GM18507 (cell line): ENCODE results near the gene RRAS.

ENCODE experiments used
- DNase-seq: peaks from one replicate; pipeline ENCODE4 v3.0.0; 2011; ENCODE audit warnings: low read depth; ENCODE audit not compliant: insufficient read length; ENCODE audit errors: extremely low spot score
- FAIRE-seq: peaks from 2 replicates; lab custom pipeline; 2011; peaks lifted over from hg19 to GRCh38; lab: Jason Lieb, UNC

The RRAS gene

DNA sequence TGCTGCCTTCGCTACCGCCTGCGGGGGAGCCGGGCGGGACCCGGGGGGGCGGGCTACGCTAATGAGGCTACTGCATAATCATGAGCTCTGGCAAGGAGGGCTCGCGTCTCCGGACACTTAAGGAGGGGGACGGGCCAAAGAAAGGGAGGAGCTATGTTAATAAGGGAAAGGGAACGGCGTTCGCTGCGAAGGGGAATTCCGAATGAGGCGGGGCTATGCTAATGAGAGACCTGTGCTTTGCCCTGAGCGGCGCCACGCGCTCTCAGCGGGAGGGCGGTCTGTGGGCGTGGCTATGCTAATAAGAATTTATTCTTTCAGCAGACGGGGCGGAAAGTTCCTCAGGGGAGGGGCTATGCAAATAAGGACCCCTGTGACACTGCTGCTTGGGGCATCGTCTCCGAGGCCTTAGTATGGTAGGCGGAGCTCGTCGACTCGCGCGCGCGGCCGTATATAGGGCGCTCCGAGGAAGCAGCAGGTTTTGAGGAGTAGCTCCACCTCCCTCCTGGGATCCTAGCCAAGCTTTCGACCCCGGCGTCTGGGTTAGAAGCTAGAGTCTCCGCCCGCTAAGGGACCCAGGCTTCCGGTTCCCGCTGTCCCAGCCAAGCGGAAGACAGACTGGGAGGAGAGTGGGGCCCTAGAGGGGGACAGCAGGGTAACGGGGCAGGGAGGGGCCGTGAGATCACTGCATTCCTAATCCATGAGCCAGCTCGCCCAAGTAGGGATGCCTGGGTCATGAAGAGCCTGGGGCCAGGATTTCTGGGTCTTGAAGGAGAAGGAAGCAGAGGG, at the start of gene RRAS:
TSS of gene RRAS (minus strand) at position 31 of the 786 bp plus-strand sequence. CDS start 45 bp downstream, outside the sequence.
- FAIRE-seq (peak; percentile 99), DNase-seq (peak; percentile 94)

DNA sequence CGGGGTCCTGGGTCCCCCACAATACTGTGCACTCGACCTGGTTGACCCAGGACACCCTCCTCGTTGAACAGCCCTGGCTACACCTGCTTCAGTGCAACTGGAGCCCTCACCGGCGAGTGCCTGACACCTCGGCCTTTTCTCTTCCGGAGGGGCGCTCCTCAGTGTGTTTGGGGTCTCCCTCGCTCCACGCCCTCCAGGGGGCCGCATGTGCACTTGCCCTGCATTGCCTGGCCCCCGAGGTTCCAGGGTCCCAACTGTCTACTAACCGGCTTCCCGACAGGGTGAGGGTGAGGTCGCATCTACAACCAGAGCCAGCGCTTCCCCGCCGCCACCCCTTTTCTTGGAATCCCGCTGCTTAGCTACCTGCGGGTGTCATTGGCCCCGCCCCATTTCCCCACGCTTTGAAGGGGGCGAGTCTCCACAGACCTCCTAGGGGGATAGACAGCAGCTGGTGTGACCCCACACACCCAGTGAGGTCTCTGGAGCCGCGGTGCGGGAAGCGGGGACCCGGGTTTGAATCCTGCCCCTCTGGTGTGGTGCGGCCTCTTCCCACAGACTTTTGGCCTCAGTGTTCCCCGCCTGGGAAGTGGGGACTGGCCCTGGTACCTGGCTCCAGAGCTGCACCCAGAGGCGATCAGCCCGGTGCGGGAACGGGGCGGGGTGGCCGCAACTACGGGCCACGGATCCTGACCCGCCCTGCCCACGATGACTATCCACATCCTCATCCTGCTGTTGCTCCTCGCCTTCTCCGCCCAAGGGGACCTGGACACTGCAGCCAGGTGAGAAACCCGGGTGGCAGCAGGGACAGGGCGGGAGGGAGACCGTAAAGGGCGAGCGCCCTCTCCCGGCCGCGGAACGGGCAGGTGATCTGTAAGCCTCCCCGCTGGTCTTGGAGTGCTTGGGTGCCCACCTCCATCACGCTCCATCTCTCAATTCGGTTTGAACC, 49.5 kb upstream of the RRAS start, which contains the start of gene ADM5:
TSS of gene ADM5 (plus strand) at position 462 of the 946 bp plus-strand sequence. CDS start at position 706, 244 bp downstream.
- DNase-seq, result no peak
- no peak for FAIRE-seq

DNA sequence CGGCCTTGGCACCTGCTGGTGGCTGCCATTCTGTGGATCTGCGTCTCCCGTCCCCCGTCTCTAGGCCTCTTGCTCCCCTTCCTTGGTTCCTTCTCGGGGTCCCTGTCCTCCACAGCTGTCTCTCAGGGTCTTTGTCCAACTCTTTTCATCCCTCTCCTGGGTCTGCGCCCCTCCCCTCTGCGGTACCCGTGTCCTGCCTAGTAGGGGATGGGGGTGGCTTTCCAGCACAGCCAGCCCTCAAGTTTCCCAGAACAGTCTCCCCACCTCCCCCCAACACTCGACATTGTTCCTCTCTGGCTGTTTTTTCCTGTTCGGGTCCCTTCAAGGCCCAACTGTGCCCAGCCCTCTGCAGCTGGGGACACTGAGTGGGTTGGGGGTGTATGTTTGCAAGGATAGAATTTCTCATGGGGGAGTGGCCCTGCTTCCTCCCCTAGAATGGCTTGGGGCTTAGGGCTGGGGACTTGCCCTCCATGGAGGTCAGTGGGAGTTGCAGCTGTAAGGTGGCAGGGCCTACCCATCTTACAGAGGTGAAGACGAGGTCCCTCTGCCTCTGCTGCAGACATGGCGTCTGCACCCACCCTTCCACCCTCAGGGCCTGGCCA, 48.7 kb upstream of the RRAS start:
- no peak for FAIRE-seq
- DNase-seq, result no peak

DNA sequence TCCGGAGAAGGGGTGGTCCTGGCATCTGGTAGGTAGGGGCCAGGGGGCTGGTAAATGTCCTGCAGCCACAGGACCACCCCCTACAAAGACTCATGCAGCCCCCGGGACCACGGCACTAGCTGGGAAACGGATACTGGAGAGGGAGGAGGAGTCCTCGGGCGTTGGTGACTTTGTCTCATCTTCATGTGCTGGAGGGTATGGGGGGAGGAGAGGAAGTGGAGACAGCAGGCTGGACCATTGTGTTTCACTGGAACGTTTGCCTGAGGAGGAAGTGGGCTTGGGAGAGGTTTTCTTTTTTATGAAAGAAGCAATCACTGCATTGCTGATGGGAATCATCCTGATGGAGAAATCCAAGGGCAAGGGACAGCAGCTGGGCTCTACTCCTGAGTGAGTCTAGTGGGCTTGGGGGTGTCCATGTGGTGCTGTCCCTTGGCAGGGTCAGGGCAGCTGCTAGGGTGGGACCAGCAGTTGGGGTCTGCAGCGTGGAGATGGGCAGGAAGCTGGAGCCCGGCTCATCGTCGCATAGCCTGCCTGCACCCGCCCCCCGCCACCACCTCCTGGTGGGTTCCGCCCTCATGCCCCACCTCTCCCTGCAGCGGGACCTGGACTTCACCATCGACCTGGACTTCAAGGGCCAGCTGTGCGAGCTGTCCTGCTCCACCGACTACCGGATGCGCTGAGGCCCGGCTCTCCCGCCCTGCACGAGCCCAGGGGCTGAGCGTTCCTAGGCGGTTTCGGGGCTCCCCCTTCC, 47.8 kb upstream of the RRAS start:
- FAIRE-seq, result no peak

DNA sequence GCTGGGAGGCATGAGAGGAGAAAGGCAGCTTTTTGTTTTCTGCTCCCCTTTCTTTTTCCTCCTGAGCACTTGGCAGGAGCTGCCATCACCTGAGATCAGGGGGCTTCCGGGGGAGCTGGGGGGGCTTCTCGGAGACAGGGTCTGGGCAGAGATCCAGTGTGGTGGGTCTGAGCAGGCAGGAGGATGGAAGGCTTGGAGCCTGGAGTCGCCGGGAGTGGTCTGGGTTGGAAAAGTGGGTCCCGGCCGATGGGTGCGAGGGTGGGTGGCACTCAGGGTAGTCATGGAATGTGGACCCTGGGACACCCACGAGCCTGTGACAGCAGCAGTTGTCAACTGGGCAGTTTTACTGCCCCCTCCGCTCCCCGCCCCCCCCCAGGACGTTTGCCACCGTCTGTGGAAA, 47.2 kb upstream of the RRAS start:
- FAIRE-seq, result no peak

More for the DNA sequence above, 47.8 kb upstream of the RRAS start:
- DNase-seq, result no peak

DNA sequence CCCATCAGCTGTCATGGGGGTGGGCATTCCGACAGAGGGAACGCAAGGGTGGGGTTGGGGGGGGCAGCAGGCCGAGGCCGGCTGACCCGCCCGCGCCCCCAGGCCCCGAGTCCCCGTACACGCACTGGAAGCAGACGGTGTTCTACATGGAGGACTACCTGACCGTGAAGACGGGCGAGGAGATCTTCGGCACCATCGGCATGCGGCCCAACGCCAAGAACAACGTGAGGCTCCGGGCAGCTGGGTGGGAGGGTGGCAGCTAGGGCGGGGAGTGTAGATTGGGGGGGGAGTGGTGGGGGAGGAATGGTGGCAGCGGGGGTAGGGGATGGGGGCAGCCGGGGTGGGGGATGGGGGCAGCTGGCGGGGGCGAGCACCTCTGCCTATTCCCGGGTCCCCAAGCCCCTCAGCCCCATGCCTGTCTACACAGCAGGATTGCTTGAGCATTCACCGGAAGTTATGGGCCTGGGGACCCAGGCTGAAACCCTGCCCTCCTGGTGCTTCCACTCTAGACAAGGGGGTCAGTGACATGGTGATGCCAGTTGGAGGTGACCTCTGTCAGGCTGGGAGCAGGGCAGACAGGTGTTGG, 46.7 kb upstream of the RRAS start:
- no peak for FAIRE-seq
- DNase-seq, result no peak

More for the DNA sequence above, 47.2 kb upstream of the RRAS start:
- no peak for DNase-seq

DNA sequence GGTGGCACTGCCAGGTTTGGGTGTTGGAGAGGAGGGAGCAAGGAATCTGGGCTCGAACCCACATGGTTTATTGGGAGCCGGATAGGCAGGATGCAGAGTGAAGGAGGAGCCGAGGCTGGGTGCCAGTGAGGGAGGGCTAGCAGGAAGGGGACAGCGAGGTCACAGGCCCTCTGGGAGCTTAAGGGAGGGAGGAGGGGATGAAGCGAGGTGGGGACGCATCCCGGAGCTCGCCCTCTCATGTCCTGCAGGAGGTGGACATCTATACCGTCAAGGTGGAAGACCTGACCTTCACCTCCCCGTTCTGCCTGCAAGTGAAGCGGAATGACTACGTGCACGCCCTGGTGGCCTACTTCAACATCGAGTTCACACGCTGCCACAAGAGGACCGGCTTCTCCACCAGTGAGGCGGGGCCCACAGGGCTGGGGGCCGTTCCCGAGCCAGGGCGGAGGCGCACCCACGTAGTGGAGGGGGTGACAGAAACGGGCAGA, 45.9 kb upstream of the RRAS start:
- FAIRE-seq (no peak), DNase-seq (no peak)

DNA sequence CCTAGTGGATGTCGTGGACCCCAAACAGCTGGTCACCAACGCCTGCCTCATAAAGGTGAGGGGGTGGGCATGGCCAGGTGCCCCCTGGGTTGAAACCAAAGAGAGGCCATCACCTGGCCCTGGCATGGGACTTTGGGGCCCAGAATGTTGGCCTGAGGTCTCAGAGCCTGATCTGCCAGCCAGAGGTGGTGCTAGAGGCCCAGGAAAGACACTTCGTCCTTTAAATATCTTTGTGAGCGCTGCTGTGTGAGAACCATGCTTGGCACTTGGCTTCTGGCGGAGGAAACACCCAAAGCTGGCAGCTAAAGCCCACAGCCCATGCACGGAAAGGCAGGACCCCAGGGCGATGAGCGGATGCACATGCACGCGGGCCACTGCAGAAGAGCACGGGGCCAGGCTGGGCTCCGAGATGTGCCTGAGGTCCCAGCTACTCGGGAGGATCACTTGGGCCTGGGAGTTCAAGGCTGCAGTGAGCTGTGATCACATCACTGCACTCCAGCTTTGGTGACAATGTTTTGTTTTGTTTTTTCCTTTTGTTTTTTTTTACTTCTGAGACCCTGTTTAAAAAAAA, 45.1 kb upstream of the RRAS start:
- DNase-seq (no peak), FAIRE-seq (no peak)

DNA sequence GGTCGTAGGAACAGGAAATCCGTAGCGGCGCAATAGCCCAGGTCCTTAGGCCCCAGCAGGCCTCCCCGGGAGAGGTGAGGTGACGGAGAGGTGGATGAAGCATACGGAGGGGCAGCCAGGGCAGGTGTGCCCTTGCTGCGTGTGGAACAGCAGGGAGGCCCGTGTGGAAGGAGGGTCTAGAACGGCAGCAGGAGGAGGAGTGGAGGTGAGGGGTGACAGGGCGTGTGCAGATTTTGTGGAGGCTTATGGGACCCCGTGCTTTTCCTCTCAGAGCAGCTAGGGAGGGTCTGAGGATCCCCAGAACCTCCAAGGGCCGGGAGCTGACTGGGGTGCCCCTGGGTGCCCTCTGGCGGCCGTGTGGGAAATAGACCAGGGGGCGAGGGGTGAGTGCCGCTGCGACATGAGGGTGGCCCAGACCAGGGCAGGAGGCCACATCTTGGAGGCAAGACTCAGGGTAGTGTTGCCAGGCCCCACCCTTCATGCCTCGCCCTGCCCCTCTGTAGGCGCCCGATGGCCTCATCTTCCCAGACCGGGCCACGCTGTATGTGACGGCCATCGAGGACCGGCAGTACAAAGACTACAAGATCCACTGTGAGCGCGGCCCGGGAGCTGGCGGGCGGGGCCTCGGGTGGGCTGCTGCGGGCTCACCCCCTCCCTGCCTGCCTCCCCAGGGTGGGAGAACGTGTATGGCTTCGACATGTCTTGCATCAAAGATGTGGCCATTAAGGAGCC, 44.5 kb upstream of the RRAS start:
- DNase-seq (no peak), FAIRE-seq (no peak)

DNA sequence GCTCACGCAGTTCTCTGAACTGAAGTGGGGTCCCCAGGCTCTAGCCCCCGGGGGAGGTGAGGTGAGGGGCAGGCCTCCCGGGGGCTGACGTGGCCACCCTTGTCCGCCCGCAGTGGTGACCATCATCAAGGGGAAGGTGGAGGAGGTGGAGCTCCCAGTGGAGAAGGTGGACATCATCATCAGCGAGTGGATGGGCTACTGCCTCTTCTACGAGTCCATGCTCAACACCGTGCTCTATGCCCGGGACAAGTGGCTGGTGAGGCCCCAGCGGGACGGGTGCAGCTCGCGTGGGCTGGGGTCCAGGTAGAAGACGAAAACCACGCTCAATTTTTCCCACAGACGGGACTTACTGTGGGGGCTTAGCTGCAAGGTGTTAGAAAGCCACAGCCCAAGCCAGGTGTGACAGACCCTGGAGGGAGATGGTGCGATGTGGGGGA, 43.9 kb upstream of the RRAS start:
- FAIRE-seq (no peak), DNase-seq (no peak)

DNA sequence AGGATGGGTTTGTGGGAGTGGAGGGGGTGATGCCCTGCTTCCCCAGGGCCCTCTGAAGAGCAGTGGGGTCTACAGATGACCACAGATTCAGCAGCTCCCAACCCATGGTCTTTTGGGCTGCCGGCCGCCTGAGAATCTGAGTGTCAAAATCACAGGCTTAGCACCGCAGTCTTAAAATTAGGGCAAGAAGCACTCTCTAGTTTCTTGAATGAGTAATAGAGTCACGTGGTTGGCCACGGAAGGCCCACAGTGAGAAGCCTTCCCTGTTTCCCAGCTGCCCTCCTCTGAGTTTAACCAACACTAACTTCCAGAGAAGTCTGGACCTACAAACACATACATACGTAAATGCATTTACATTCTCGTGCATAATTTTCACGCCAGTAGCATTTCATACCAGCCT, 42.3 kb upstream of the RRAS start:
- FAIRE-seq (no peak), DNase-seq (no peak)

DNA sequence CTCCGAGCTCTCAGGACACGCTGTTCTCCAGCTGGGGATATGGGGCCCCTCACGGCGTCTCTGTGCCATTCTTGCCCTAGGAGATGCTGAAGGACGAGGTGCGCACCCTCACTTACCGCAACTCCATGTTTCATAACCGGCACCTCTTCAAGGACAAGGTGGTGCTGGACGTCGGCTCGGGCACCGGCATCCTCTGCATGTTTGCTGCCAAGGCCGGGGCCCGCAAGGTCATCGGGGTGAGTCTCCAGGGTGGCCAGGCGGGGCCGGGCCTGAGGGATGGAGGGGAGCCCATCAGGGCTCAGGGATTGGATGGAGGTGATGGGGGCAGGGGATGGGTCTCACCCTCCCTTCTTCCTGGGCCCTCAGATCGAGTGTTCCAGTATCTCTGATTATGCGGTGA, 41.9 kb upstream of the RRAS start:
- FAIRE-seq (no peak), DNase-seq (no peak)

DNA sequence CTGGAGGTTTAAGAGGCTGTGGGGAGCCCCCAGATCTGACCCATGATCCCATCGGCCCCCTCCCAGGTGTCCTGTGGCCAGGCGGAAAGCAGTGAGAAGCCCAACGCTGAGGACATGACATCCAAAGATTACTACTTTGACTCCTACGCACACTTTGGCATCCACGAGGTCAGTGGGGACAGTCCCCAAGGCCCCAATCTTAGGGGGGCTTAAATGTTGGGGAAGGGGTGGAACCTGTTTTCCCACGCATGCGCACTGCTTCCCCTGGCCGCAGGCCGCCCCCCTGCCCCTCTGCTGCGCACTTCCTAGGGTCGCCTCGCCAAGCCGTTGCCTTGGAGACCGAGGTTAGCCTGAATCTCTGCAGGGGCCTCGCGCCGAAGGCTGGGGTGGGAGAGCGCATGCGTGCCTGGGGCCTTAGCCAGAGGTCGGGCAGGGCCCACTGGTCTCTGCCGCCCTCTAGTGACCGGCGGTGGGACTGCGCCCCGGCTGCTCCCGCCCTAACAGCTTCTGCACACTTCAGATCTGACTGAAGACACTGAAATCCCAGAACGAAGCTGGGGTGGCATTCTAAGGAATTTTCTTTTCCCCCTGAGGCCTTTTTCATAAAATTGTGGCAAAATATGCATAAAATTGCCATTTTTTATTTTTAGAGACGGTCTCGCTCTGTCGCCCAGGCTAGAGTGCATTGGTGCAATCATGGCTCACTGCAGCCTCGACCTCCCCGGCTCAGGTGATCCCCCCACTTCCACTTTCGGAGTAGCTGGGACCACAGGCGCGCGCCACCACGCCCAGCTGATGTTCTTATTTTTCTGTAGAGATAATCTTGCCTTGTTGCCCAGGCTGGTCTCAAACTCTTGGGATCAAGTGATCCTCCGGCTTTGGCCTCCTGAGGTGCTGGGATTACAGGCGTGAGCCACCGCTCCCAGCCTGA, 40.7 kb upstream of the RRAS start:
- DNase-seq (peak; percentile 83), FAIRE-seq (peak; percentile 87)

DNA sequence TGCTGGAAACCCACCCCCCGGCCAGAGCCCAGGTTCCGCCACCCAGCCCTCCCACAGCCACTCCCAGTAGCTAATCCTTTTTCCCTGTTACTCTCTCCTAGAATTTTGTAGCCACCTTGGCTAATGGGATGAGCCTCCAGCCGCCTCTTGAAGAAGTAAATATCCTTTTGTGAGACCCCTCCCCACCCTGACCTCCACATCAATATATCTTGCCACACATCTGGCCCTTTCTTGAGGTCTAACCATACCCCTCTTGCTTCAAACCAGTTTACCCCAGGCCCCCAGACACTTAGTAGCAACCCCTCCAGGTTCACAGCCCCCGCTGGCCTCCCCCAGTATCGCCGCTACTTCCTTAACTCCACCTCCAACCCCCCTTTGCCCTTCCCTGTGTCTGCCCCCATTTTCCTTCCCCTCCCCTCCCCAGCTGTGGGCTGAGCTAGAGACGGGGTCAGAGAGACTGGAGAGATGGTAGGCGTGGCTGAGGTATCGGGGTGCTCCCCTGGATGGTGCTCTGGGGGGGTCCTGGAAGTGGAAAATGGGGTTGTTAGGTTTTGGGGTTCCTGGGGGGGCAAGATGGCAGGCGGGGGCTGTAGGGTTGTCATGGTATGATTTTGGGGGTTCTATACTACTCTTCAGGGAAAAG, 39.9 kb upstream of the RRAS start:
- no peak for FAIRE-seq
- DNase-seq, result no peak

DNA sequence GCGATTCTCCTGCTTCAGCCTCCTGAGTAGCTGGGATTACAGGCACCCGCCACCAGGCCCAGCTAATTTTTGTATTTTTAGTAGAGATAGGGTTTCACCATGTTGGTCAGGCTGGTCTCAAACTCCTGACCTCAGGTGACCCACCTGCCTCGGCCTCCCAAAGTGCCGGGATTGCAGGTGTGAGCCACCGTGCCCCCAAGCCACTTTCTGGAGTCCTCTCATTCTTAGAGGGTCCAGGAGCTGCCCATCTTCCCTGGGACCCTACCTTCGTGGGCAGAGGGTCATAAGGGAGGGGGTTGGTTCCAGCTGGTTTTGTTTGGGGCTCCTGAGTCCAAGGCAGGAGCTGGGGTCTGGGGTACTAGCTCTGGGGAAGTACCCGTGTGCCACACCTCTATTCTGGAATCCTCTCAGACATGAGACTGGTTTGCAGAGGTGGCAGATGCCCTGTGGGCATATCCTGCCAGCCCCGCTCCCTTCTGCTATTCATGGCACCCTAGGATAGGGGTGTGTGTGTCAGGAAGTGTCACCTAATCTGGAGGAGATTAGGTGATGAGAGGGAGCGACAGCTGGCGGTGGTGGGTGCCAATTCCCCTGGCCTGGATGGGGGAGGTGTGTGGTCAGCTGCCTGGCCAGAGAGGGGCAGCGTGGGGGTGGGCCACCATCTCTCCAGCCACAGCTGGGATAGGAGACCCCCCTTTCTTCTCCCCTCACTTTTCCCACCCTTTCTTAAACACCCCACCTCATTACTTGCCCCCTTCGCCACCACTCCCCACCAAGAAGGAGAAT, 39.2 kb upstream of the RRAS start:
- DNase-seq, result no peak
- no peak for FAIRE-seq
